BLaER1 treated with 17β-estradiol and CSF1 and Interleukin-3, amounts not matched to agents 10 nM and 100 nM (cell line): ENCODE results near the gene FAM131A.

ENCODE experiments used
- H3K27ac ChIP-seq, 11 experiments: shearing (Covaris generic); formaldehyde crosslinking; 2 replicates each; pipeline ENCODE4 v1.8.1; 2022
- H3K27me3 ChIP-seq, 11 experiments: shearing (Covaris generic); formaldehyde crosslinking; 2 replicates each; pipeline ENCODE4 v1.8.1; 2022
- H3K36me3 ChIP-seq, 11 experiments: shearing (Covaris generic); formaldehyde crosslinking; 2 replicates each; pipeline ENCODE4 v1.8.1; 2022
- H3K4me1 ChIP-seq, 10 experiments: shearing (Covaris generic); formaldehyde crosslinking; 2 replicates each; pipeline ENCODE4 v1.8.1; 2022
- H3K4me2 ChIP-seq, 11 experiments: shearing (Covaris generic); formaldehyde crosslinking; 2 replicates each; pipeline ENCODE4 v1.8.1; 2022
- H3K4me3 ChIP-seq, 10 experiments: shearing (Covaris generic); formaldehyde crosslinking; 2 replicates each; pipeline ENCODE4 v1.8.1; 2022
- H3K9ac ChIP-seq, 11 experiments: shearing (Covaris generic); formaldehyde crosslinking; 2 replicates each; pipeline ENCODE4 v1.8.1; 2022
- H3K9me3 ChIP-seq, 11 experiments: shearing (Covaris generic); formaldehyde crosslinking; replicated peaks in 1 of 11; 2 replicates each; pipeline ENCODE4 v1.8.1; 2022
- H4K20me1 ChIP-seq, 11 experiments: shearing (Covaris generic); formaldehyde crosslinking; 2 replicates each; pipeline ENCODE4 v1.8.1; 2022
- Cebpa-rat ChIP-seq, 11 experiments: shearing (Covaris generic); IDR thresholded peaks; 2 replicates each; pipeline ENCODE4 v1.8.1; 2022

The FAM131A gene

DNA sequence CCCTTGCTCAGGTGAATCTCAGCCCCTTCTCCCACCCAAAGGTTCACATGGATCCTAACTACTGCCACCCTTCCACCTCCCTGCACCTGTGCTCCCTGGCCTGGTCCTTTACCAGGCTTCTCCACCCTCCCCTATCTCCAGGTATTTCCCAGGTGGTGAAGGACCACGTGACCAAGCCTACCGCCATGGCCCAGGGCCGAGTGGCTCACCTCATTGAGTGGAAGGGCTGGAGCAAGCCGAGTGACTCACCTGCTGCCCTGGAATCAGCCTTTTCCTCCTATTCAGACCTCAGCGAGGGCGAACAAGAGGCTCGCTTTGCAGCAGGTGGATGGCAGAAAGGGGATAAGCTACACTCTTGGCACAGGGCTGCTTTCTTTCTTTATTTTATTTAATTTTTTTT lies 4.5 kb downstream of the FAM131A start:
- Histone ChIP-seq H3K27ac (no peak overlapping the region; a peak in 1 of 22 replicates), H3K36me3 (peaks cover 7 to 44% (median 28%) of the 10 kb centered on the region in 11 experiments; a peak in 17 of 22 replicates), H4K20me1 (peaks cover 10 to 62% (median 31%) of the 10 kb centered on the region in 11 experiments; a peak in 18 of 22 replicates), H3K4me3 (no peak overlapping the region), H3K4me1 (peaks cover 42 to 63% (median 53%) of the 10 kb centered on the region in 10 experiments), H3K9ac (no peak overlapping the region), H3K4me2 (peak overlapping the region in 4 of 11 experiments; percentile 93 to 99 (median 98); a peak in 8 of 22 replicates), H3K27me3 (peaks cover 0 to 15% (median 0%) of the 10 kb centered on the region in 11 experiments; a peak in 6 of 22 replicates), H3K9me3 (no peaks in the 10 kb centered on the region)
- TF ChIP-seq Cebpa-rat (IDR thresholded peaks at IDR 0.05): no peak

DNA sequence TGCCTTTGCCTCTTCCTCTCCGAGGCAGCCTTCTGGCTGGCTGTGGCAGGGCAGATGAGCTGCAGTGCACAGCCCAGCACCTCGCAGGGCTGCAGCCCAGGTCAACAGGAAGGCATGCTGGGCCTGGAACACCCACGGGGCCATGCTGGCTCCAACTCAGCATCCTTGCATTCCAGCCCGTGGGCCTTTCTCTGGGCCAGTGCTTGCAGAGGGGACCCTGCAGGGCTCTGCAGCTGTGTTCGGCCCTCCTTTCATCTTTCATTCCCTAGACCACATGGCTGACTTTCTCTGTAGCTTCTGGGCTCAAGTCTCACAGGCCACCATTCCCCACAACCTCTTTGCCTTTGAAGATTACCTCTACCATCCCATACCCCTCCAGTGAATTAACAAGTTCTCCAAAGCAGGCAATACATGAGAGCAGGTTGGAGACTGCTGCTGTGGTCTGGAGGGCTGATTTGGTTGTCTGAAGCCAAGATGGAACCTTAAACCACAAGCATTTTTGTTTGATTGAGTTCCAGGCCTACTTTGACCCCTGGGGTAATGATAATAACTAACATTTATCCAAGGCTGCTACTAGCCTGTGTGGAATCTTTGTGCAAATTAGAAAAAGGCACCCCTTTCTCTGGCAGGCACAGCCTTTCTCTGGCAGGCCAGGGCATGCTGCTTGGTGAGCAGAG lies 5.9 kb downstream of the FAM131A start:
- H3K27ac ChIP-seq: no peak overlapping the region
- H3K4me1 ChIP-seq: peaks cover 28 to 60% (median 39%) of the 10 kb centered on the region in 10 experiments
- no peak overlapping the region for H3K4me3 ChIP-seq
- no peaks in the 10 kb centered on the region for H3K9me3 ChIP-seq
- H3K4me2 ChIP-seq: no peak overlapping the region
- no peak for TF ChIP-seq Cebpa-rat (IDR thresholded peaks at IDR 0.05)
- no peak overlapping the region for H3K9ac ChIP-seq
- H3K36me3 ChIP-seq: peaks cover 7 to 50% (median 28%) of the 10 kb centered on the region in 11 experiments; a peak in 17 of 22 replicates
- H4K20me1 ChIP-seq: peaks cover 6 to 48% (median 19%) of the 10 kb centered on the region in 11 experiments; a peak in 16 of 22 replicates
- H3K27me3 ChIP-seq: peaks cover 0 to 12% (median 0%) of the 10 kb centered on the region in 11 experiments; a peak in 6 of 22 replicates

DNA sequence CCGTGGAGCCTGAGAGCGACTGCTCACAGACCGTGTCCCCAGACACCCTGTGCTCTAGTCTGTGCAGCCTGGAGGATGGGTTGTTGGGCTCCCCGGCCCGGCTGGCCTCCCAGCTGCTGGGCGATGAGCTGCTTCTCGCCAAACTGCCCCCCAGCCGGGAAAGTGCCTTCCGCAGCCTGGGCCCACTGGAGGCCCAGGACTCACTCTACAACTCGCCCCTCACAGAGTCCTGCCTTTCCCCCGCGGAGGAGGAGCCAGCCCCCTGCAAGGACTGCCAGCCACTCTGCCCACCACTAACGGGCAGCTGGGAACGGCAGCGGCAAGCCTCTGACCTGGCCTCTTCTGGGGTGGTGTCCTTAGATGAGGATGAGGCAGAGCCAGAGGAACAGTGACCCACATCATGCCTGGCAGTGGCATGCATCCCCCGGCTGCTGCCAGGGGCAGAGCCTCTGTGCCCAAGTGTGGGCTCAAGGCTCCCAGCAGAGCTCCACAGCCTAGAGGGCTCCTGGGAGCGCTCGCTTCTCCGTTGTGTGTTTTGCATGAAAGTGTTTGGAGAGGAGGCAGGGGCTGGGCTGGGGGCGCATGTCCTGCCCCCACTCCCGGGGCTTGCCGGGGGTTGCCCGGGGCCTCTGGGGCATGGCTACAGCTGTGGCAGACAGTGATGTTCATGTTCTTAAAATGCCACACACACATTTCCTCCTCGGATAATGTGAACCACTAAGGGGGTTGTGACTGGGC lies 7.3 kb downstream of the FAM131A start:
- peaks cover 14 to 46% (median 25%) of the 10 kb centered on the region in 10 experiments; a peak in 19 of 20 replicates for H3K4me1 ChIP-seq
- no peak overlapping the region for H3K27ac ChIP-seq
- H3K36me3 ChIP-seq: peaks cover 7 to 50% (median 28%) of the 10 kb centered on the region in 11 experiments; a peak in 17 of 22 replicates
- H3K4me2 ChIP-seq: no peak overlapping the region
- H3K27me3 ChIP-seq: no peaks in the 10 kb centered on the region; a peak in 1 of 22 replicates
- no peaks in the 10 kb centered on the region for H3K9me3 ChIP-seq
- H4K20me1 ChIP-seq: peaks cover 0 to 35% (median 6%) of the 10 kb centered on the region in 11 experiments; a peak in 11 of 22 replicates
- H3K4me3 ChIP-seq: no peak overlapping the region
- no peak for TF ChIP-seq Cebpa-rat (IDR thresholded peaks at IDR 0.05)
- peak overlapping the region in 2 of 11 experiments; percentile 24 to 26; a peak in 2 of 22 replicates for H3K9ac ChIP-seq

DNA sequence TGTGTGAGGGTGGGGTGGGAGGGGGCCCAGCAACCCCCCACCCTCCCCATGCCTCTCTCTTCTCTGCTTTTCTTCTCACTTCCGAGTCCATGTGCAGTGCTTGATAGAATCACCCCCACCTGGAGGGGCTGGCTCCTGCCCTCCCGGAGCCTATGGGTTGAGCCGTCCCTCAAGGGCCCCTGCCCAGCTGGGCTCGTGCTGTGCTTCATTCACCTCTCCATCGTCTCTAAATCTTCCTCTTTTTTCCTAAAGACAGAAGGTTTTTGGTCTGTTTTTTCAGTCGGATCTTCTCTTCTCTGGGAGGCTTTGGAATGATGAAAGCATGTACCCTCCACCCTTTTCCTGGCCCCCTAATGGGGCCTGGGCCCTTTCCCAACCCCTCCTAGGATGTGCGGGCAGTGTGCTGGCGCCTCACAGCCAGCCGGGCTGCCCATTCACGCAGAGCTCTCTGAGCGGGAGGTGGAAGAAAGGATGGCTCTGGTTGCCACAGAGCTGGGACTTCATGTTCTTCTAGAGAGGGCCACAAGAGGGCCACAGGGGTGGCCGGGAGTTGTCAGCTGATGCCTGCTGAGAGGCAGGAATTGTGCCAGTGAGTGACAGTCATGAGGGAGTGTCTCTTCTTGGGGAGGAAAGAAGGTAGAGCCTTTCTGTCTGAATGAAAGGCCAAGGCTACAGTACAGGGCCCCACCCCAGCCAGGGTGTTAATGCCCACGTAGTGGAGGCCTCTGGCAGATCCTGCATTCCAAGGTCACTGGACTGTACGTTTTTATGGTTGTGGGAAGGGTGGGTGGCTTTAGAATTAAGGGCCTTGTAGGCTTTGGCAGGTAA lies 8.1 kb downstream of the FAM131A start:
- H3K9ac ChIP-seq: peak overlapping the region in 1 of 11 experiments; percentile 35; a peak in 1 of 22 replicates
- H3K27me3 ChIP-seq: no peaks in the 10 kb centered on the region
- H3K4me1 ChIP-seq: peaks cover 10 to 38% (median 20%) of the 10 kb centered on the region in 10 experiments; a peak in 19 of 20 replicates
- peak overlapping the region in 3 of 11 experiments; percentile 2 to 57 (median 23); a peak in 4 of 22 replicates for H3K4me2 ChIP-seq
- peaks cover 7 to 50% (median 28%) of the 10 kb centered on the region in 11 experiments; a peak in 17 of 22 replicates for H3K36me3 ChIP-seq
- TF ChIP-seq Cebpa-rat (IDR thresholded peaks at IDR 0.05): no peak
- peaks cover 0 to 35% (median 5%) of the 10 kb centered on the region in 11 experiments; a peak in 8 of 22 replicates for H4K20me1 ChIP-seq
- no peak overlapping the region for H3K4me3 ChIP-seq
- no peaks in the 10 kb centered on the region for H3K9me3 ChIP-seq
- peak overlapping the region in 1 of 11 experiments; percentile 9; a peak in 1 of 22 replicates for H3K27ac ChIP-seq

DNA sequence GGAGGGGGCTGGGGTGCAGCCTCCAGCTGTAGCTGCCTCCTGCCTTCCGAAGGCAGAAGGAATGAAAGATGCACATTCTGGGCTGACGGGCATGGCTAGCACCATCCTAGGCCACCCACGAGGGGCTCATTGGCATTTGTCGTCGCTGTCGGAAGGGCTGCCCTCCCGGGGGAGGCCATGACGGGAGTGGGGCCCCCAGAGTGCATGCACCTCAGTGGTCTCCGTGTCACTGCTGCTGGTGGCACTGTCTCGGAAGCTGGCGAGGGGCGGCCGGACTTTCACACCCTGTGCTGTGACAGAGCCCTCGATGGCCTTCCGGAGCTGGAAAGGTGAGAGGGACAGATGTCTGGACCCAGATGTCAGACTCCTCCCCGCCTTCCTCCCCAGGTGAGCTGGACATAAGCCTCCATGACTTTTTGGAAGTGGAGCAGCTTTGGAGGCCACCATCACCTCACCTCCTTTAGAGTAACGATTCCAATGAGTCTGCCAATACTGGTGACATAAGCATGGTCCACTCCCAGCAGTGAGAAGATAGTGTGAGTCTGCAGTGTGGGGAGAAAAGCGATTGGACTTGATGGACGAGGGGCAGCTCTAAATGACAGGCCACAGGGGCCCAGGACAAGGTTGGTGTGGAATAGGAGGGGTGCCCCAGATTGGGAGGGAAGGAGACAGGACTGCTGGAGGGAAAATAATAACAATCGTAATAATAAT lies 9.2 kb downstream of the FAM131A start:
- no peak overlapping the region for H3K4me2 ChIP-seq
- H4K20me1 ChIP-seq: peaks cover 0 to 25% (median 0%) of the 10 kb centered on the region in 11 experiments; a peak in 8 of 22 replicates
- H3K27ac ChIP-seq: no peak overlapping the region

DNA sequence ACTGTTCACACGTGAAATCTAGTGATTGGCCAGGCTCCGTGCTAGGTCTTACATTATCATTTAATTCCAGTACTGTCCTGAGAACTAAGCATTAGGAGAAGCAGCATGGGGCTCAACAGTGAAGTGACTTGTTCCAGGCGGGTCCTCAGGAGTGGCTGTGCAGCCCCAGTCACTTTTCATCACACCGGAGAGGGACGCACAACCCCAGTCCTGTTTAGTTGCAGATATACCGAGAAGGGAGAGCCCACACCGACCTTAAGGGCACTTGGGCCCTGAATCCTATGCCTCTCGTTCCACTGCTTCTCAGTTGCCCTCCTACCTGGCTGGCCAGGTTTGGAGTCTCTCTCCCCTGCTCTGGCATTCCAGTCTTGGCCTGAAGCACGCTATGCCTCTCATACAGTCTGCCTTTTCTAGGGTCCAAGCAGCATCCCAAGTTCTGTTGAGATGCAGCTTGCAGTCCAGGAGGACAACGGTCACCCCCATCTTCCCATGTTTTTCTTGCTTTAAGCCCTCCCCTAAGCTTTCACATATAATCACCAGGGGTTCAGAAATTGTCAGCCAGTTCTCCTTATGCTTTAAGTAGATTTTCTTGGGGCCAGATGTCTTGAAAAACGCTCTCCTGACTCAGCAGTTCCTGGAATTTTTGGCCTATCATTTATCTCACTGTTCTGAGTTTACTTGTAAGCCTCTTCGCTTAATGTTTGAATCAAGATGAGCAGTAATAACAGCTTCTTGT lies 10.1 kb downstream of the FAM131A start:
- Histone ChIP-seq H3K4me3 (no peak overlapping the region), H3K9ac (peak overlapping the region in 3 of 11 experiments; percentile 2 to 23 (median 12); a peak in 2 of 22 replicates), H3K4me2 (peak overlapping the region in 2 of 11 experiments; percentile 5 to 52; a peak in 2 of 22 replicates), H3K36me3 (peaks cover 14 to 50% (median 32%) of the 10 kb centered on the region in 11 experiments; a peak in 19 of 22 replicates), H3K27ac (no peak overlapping the region), H4K20me1 (peaks cover 0 to 21% (median 0%) of the 10 kb centered on the region in 11 experiments; a peak in 6 of 22 replicates), H3K4me1 (peaks cover 0 to 31% (median 9%) of the 10 kb centered on the region in 10 experiments; a peak in 11 of 20 replicates), H3K27me3 (no peaks in the 10 kb centered on the region), H3K9me3 (no peaks in the 10 kb centered on the region)
- no peak for TF ChIP-seq Cebpa-rat (IDR thresholded peaks at IDR 0.05)

More for the DNA sequence above, 9.2 kb downstream of the FAM131A start:
- Histone ChIP-seq H3K27me3 (no peaks in the 10 kb centered on the region), H3K9me3 (no peaks in the 10 kb centered on the region), H3K4me1 (peaks cover 0 to 36% (median 10%) of the 10 kb centered on the region in 10 experiments; a peak in 14 of 20 replicates), H3K4me3 (no peak overlapping the region), H3K9ac (no peak overlapping the region), H3K36me3 (peaks cover 9 to 49% (median 31%) of the 10 kb centered on the region in 11 experiments; a peak in 18 of 22 replicates)
- TF ChIP-seq Cebpa-rat (IDR thresholded peaks at IDR 0.05): no peak

DNA sequence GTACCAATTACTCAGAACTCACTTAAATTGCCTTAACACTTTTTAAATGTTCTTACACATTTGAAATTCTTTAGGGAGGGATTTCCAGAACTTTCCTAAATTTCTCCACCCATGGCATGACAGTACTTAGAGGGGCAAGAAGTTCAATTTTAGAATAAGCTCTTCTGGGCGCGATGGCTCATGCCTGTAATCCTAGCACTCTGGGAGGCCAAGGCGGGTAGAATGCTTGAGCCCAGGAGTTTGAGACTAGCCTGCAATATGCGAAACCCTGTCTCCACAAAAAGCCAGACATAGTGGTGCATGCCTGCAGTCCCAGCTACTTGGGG lies 10.6 kb downstream of the FAM131A start:
- H3K27ac ChIP-seq: no peak overlapping the region
- H3K4me2 ChIP-seq: no peak overlapping the region
- H3K9me3 ChIP-seq: no peaks in the 10 kb centered on the region
- H3K4me1 ChIP-seq: peaks cover 0 to 31% (median 9%) of the 10 kb centered on the region in 10 experiments; a peak in 11 of 20 replicates
- H4K20me1 ChIP-seq: peaks cover 0 to 16% (median 0%) of the 10 kb centered on the region in 11 experiments; a peak in 6 of 22 replicates
- H3K9ac ChIP-seq: peak overlapping the region in 1 of 11 experiments; percentile 2; a peak in 1 of 22 replicates
- H3K4me3 ChIP-seq: no peak overlapping the region
- peaks cover 16 to 50% (median 32%) of the 10 kb centered on the region in 11 experiments; a peak in 21 of 22 replicates for H3K36me3 ChIP-seq
- no peak for TF ChIP-seq Cebpa-rat (IDR thresholded peaks at IDR 0.05)
- no peaks in the 10 kb centered on the region for H3K27me3 ChIP-seq
